ENCODE results near the gene MUTYH. TPM values are rescaled to one million over a fixed set of nuclear protein-coding genes. Genes with fewer than 3 reads are reported as not detected.

The MUTYH gene
- total RNA-seq, 6 donors from 2014 or later: 10.3 to 105 (median 24.5) TPM

DNA sequence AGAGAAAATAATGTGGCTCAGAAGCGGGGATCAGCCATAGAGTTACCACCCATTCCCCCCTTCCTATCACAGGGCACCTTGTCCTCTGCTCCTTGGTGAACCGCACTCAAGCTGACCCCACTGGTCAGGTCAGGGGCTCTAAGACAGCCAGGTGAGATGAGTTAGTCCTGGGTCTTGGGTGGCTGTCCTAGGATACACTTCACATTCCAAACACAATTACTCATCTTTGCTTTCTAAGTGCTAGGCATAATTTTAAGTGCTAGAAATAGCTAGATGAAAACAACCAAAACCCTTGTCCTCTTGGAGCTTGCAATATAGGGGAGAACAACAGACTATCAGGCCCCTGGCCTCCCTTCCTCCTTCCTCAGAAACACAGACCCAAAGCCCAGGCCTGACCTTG, 7.8 kb upstream of the MUTYH start:
- H3K36me3 ChIP-seq: peaks cover 11 to 25% (median 23%) of the 10 kb centered on the region in 4 donors
- ATAC-seq (ENCODE audit: low FRiP score in 2 of 2): peak in 1 of 2 donors; percentile 20
- WGBS, 2 donors: 91 to 100% methylated on average over 2 of the region's 2 CpGs
- H3K9me3 ChIP-seq: no peaks in the 10 kb centered on the region
- peaks cover 17 to 20% (median 18%) of the 10 kb centered on the region in 4 donors for H3K4me1 ChIP-seq
- no peaks in the 10 kb centered on the region for H3K27me3 ChIP-seq
- no peak overlapping the region for H3K4me3 ChIP-seq
- H3K27ac ChIP-seq: peak overlapping the region; percentile 10 to 74 (median 64)
- no peak for TF ChIP-seq POLR2AphosphoS5 (IDR thresholded peaks at IDR 0.05)
- TF ChIP-seq CTCF (IDR thresholded peaks at IDR 0.05): no peak
- TF ChIP-seq POLR2A (IDR thresholded peaks at IDR 0.05): no peak
- TF ChIP-seq EP300 (IDR thresholded peaks at IDR 0.05): no peak
- no peak for DNase-seq

- Histone ChIP-seq H3K36me3 (peaks cover 14 to 39% (median 36%) of the 10 kb centered on the region in 4 donors), H3K4me3 (no peak overlapping the region), H3K4me1 (peaks cover 21 to 28% (median 24%) of the 10 kb centered on the region in 4 donors), H3K27me3 (no peaks in the 10 kb centered on the region), H3K9me3 (no peaks in the 10 kb centered on the region), H3K27ac (no peak overlapping the region)
- 83 to 94% methylated on average over 2 of the region's 2 CpGs for WGBS, 2 donors
- DNase-seq: no peak
- no peak for ATAC-seq (ENCODE audit: low FRiP score in 2 of 2)
- TF ChIP-seq POLR2A (IDR thresholded peaks at IDR 0.05): no peak
Observed at GRCh38 chr1:45346473-45346872, 6.2 kb upstream of the MUTYH start.

GRCh38 chr1:45345014-45345413, 4.8 kb upstream of the MUTYH start:
- WGBS, 2 donors: 90 to 93% methylated on average over 12 to 13 of the region's 13 CpGs
- Histone ChIP-seq H3K36me3 (peaks cover 14 to 39% (median 36%) of the 10 kb centered on the region in 4 donors), H3K4me3 (no peak overlapping the region), H3K9me3 (no peaks in the 10 kb centered on the region), H3K4me1 (peaks cover 32 to 39% (median 35%) of the 10 kb centered on the region in 4 donors), H3K27me3 (no peaks in the 10 kb centered on the region), H3K27ac (no peak overlapping the region)
- peak in 1 of 2 donors; percentile 24 for DNase-seq
- no peak for ATAC-seq (ENCODE audit: low FRiP score in 2 of 2)
- TF ChIP-seq POLR2AphosphoS5 (IDR thresholded peaks at IDR 0.05) (no peak), EP300 (IDR thresholded peaks at IDR 0.05) (no peak), CTCF (IDR thresholded peaks at IDR 0.05) (no peak), POLR2A (IDR thresholded peaks at IDR 0.05) (no peak)

GRCh38 chr1:45344499-45344898, 4.3 kb upstream of the MUTYH start:
- ATAC-seq (ENCODE audit: low FRiP score in 2 of 2) (no peak), DNase-seq (no peak)
- Histone ChIP-seq H3K4me1 (peaks cover 31 to 39% (median 35%) of the 10 kb centered on the region in 4 donors), H3K9me3 (no peaks in the 10 kb centered on the region), H3K27ac (no peak overlapping the region), H3K36me3 (peaks cover 14 to 39% (median 36%) of the 10 kb centered on the region in 4 donors), H3K4me3 (no peak overlapping the region), H3K27me3 (no peaks in the 10 kb centered on the region)
- 100% methylated on average over 2 of the region's 2 CpGs for WGBS, 2 donors
- TF ChIP-seq EP300 (IDR thresholded peaks at IDR 0.05): no peak
- TF ChIP-seq POLR2AphosphoS5 (IDR thresholded peaks at IDR 0.05): no peak
- no peak for TF ChIP-seq CTCF (IDR thresholded peaks at IDR 0.05)
- TF ChIP-seq POLR2A (IDR thresholded peaks at IDR 0.05): no peak

DNA sequence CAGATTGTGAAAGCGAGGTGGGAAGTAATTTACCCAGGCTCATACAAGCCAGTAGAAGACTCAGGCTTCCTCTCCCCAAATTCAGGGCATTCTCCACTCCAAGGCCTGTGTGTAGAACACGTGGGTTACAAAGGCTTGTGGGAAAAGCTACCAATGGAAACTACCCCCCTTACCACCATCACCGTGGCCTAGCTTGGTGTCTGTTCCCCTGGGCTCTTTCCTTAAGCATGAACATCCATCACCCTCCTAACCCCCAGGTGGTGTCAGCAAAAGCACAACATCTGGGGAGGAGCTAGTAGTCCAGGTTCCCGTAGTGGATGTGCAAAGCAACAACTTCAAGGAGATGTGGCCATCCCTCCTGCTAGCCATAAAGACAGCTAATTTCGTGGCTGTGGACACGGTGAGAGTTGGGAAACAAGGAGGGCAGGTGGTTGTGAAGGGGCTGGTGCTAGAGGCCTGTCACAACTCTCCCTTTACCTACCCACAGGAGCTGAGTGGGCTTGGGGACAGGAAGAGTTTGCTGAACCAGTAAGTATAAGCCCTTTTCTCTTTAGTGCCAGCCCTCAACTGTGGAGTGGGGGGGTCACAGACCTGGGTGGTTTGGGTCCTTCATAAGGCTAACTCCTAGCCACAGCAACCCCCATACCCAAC, 701 bp upstream of the MUTYH start:
- ATAC-seq (ENCODE audit: low FRiP score in 2 of 2): no peak
- DNase-seq: no peak
- H3K4me3 ChIP-seq: peak overlapping the region; percentile 69 to 92 (median 82)
- WGBS, 2 donors: 26 to 30% methylated on average over 6 of the region's 6 CpGs
- no peaks in the 10 kb centered on the region for H3K9me3 ChIP-seq
- H3K36me3 ChIP-seq: peaks cover 14 to 39% (median 36%) of the 10 kb centered on the region in 4 donors
- peaks cover 20 to 30% (median 24%) of the 10 kb centered on the region in 4 donors for H3K4me1 ChIP-seq
- no peaks in the 10 kb centered on the region for H3K27me3 ChIP-seq
- H3K27ac ChIP-seq: peak overlapping the region; percentile 93 to 98 (median 97)
- TF ChIP-seq EP300 (IDR thresholded peaks at IDR 0.05): no peak
- TF ChIP-seq POLR2A (IDR thresholded peaks at IDR 0.05): no peak
- no peak for TF ChIP-seq POLR2AphosphoS5 (IDR thresholded peaks at IDR 0.05)
- TF ChIP-seq CTCF (IDR thresholded peaks at IDR 0.05): no peak

All from upper lobe of left lung (tissue), 6 donors.